ENCODE measurements around the gene NMRAL1. TPM values are rescaled to one million over a fixed set of nuclear protein-coding genes. Genes with fewer than 3 reads are reported as not detected.

Gene NMRAL1
- total RNA-seq, result 10 to 100 TPM; 41.5 to 74.5 (median 58.1) TPM

GRCh38 chr16:4474192-4474961 is at the start of gene NMRAL1:
NMRAL1 (minus strand) TSS chr16:4474625; CDS start chr16:4474132, 493 bp downstream.
- H3K27ac ChIP-seq, result peak within 1 kb of the TSS; percentile 61 to 86 (median 80)
- H3K4me3 ChIP-seq, result peak within 1 kb of the TSS; percentile 59 to 92 (median 72)
- DNase-seq, result peak; percentile 90 to 95 (median 91)
- H3K36me3 ChIP-seq, result peaks cover 0 to 2% (median 0%) of the 10 kb centered on the region in 3 donors
- no peaks in the 10 kb centered on the region for H3K27me3 ChIP-seq
- peaks cover 6 to 23% (median 8%) of the 10 kb centered on the region in 4 donors for H3K4me1 ChIP-seq
- TF ChIP-seq CTCF (IDR thresholded peaks at IDR 0.05), result no peak
- TF ChIP-seq POLR2A (IDR thresholded peaks at IDR 0.05), result peak; percentile 36 to 54
- H3K9me3 ChIP-seq, result no peaks in the 10 kb centered on the region

GRCh38 chr16:4523686-4524085 is 49.3 kb upstream of the NMRAL1 start:
- Histone ChIP-seq H3K4me1 (peaks cover 0 to 14% (median 0%) of the 10 kb centered on the region in 4 donors), H3K27ac (no peak overlapping the region), H3K4me3 (no peak overlapping the region), H3K9me3 (no peaks in the 10 kb centered on the region), H3K36me3 (peaks cover 0 to 12% (median 0%) of the 10 kb centered on the region in 3 donors), H3K27me3 (no peaks in the 10 kb centered on the region)
- DNase-seq, result no peak
- TF ChIP-seq POLR2A (IDR thresholded peaks at IDR 0.05) (no peak), CTCF (IDR thresholded peaks at IDR 0.05) (no peak)

GRCh38 chr16:4522051-4522581 is 47.7 kb upstream of the NMRAL1 start:
- DNase-seq, result no peak
- peaks cover 0 to 12% (median 0%) of the 10 kb centered on the region in 3 donors for H3K36me3 ChIP-seq
- H3K4me3 ChIP-seq, result no peak overlapping the region
- TF ChIP-seq CTCF (IDR thresholded peaks at IDR 0.05), result no peak
- no peak for TF ChIP-seq POLR2A (IDR thresholded peaks at IDR 0.05)
- H3K27ac ChIP-seq, result no peak overlapping the region
- H3K9me3 ChIP-seq, result no peaks in the 10 kb centered on the region
- H3K4me1 ChIP-seq, result peaks cover 0 to 14% (median 0%) of the 10 kb centered on the region in 4 donors
- no peaks in the 10 kb centered on the region for H3K27me3 ChIP-seq

GRCh38 chr16:4520913-4521312 is 46.5 kb upstream of the NMRAL1 start:
- H3K4me1 ChIP-seq, result peaks cover 0 to 20% (median 0%) of the 10 kb centered on the region in 4 donors
- no peak for DNase-seq
- no peak overlapping the region for H3K27ac ChIP-seq
- H3K27me3 ChIP-seq, result no peaks in the 10 kb centered on the region
- TF ChIP-seq CTCF (IDR thresholded peaks at IDR 0.05), result no peak
- no peak for TF ChIP-seq POLR2A (IDR thresholded peaks at IDR 0.05)
- no peak overlapping the region for H3K4me3 ChIP-seq
- peaks cover 0 to 12% (median 0%) of the 10 kb centered on the region in 3 donors for H3K36me3 ChIP-seq
- H3K9me3 ChIP-seq, result no peaks in the 10 kb centered on the region

- no peak for DNase-seq
- no peaks in the 10 kb centered on the region for H3K9me3 ChIP-seq
- H3K36me3 ChIP-seq, result peaks cover 0 to 12% (median 0%) of the 10 kb centered on the region in 3 donors
- peaks cover 4 to 17% (median 8%) of the 10 kb centered on the region in 4 donors for H3K4me1 ChIP-seq
- no peak for TF ChIP-seq POLR2A (IDR thresholded peaks at IDR 0.05)
- no peak for TF ChIP-seq CTCF (IDR thresholded peaks at IDR 0.05)
- H3K27me3 ChIP-seq, result no peaks in the 10 kb centered on the region
- H3K27ac ChIP-seq, result no peak overlapping the region
- H3K4me3 ChIP-seq, result no peak overlapping the region
These were observed 45.0 kb upstream of the NMRAL1 start for GRCh38 chr16:4519274-4520058.

Measured in Peyer's patch (tissue), 4 donors.